T-helper 22 cell (primary cell): ENCODE measurements around the gene MED13L.
"Not testable (repeated sequence)": the region's sequence is repeated elsewhere in the genome, so short reads cannot be mapped to it uniquely, and the experiment has no call there.

ENCODE experiments used
- DNase-seq: peaks from one replicate; pipeline ENCODE4 v3.0.0-alpha.2; 2020; ENCODE audit warnings: low read depth

Gene MED13L

GRCh38 chr12:116303066-116303465 lies 25.6 kb upstream of the MED13L start:
- no peak for DNase-seq

- no peak for DNase-seq
These were observed 24.9 kb upstream of the MED13L start for GRCh38 chr12:116302166-116303058.

- DNase-seq: no peak
These were observed 24.1 kb upstream of the MED13L start for GRCh38 chr12:116301621-116302020.

- DNase-seq: no peak
These were observed 22.3 kb upstream of the MED13L start for GRCh38 chr12:116299665-116300328.

GRCh38 chr12:116299064-116299463 lies 21.6 kb upstream of the MED13L start:
- DNase-seq: no peak

- DNase-seq: no peak
These were observed 21.1 kb upstream of the MED13L start for GRCh38 chr12:116298578-116298977.

- DNase-seq: no peak
These were observed 19.8 kb upstream of the MED13L start for GRCh38 chr12:116297224-116297834.

- DNase-seq: no peak
These were observed 18.1 kb upstream of the MED13L start for GRCh38 chr12:116295327-116296263.

- DNase-seq: no peak
These were observed 17.1 kb upstream of the MED13L start for GRCh38 chr12:116294454-116295165.

GRCh38 chr12:116293687-116294453 lies 16.4 kb upstream of the MED13L start:
- DNase-seq: no peak

GRCh38 chr12:116291218-116291617 lies 13.7 kb upstream of the MED13L start:
- DNase-seq: no peak

GRCh38 chr12:116288735-116289134 lies 11.2 kb upstream of the MED13L start:
- DNase-seq: no peak

- no peak for DNase-seq
These were observed 10.4 kb upstream of the MED13L start for GRCh38 chr12:116287842-116288301.

GRCh38 chr12:116284396-116284795 lies 6.9 kb upstream of the MED13L start:
- DNase-seq: no peak

GRCh38 chr12:116283881-116284280 lies 6.4 kb upstream of the MED13L start:
- not testable (repeated sequence) for DNase-seq

- no peak for DNase-seq
These were observed 5.1 kb upstream of the MED13L start for GRCh38 chr12:116282371-116283286.

- DNase-seq: no peak
These were observed 3.2 kb upstream of the MED13L start for GRCh38 chr12:116280595-116281290.

GRCh38 chr12:116278667-116279066 lies 1.2 kb upstream of the MED13L start:
- DNase-seq: no peak

- DNase-seq: no peak
These were observed 760 bp upstream of the MED13L start for GRCh38 chr12:116278279-116278626.
